GM21723 (cell line): ENCODE measurements around the gene EIF3D.

Source experiments
- ATAC-seq: cut with Tn5 transposase; IDR thresholded peaks from one replicate; pipeline ENCODE4 v1.9.1; 2021; ENCODE audit warnings: mild to moderate bottlenecking, moderate library complexity; ENCODE audit not compliant: unreplicated experiment

The EIF3D gene

GRCh38 chr22:36528795-36529751 is at the start of gene EIF3D:
Gene EIF3D, minus strand, starts transcription at chr22:36529166. Its CDS starts 3,045 bp downstream, at chr22:36526121.
- peak; percentile 91 for ATAC-seq

GRCh38 chr22:36578619-36579018 is 49.7 kb upstream of the EIF3D start:
- no peak for ATAC-seq

- ATAC-seq, result no peak
Observed at GRCh38 chr22:36577019-36577418, 48.1 kb upstream of the EIF3D start.

- no peak for ATAC-seq
Observed at GRCh38 chr22:36574728-36575127, 45.8 kb upstream of the EIF3D start.

GRCh38 chr22:36573815-36574363 is 44.9 kb upstream of the EIF3D start:
- ATAC-seq, result no peak

GRCh38 chr22:36571991-36572390 is 43.0 kb upstream of the EIF3D start:
- no peak for ATAC-seq

- no peak for ATAC-seq
Observed at GRCh38 chr22:36569999-36570398, 41.0 kb upstream of the EIF3D start.

GRCh38 chr22:36568846-36569245 is 39.9 kb upstream of the EIF3D start:
- ATAC-seq, result no peak

- ATAC-seq, result no peak
Observed at GRCh38 chr22:36566720-36567119, 37.8 kb upstream of the EIF3D start.

- ATAC-seq, result no peak
Observed at GRCh38 chr22:36565686-36566085, 36.7 kb upstream of the EIF3D start.

GRCh38 chr22:36565159-36565507 is 36.2 kb upstream of the EIF3D start:
- ATAC-seq, result no peak

GRCh38 chr22:36564422-36565158 is 35.6 kb upstream of the EIF3D start:
- no peak for ATAC-seq

GRCh38 chr22:36563898-36564297 is 34.9 kb upstream of the EIF3D start:
- ATAC-seq, result no peak

- ATAC-seq, result no peak
Observed at GRCh38 chr22:36563444-36563843, 34.5 kb upstream of the EIF3D start.

- ATAC-seq, result no peak
Observed at GRCh38 chr22:36563001-36563400, 34.0 kb upstream of the EIF3D start.

- ATAC-seq, result no peak
Observed at GRCh38 chr22:36562261-36562835, 33.4 kb upstream of the EIF3D start.

- ATAC-seq, result no peak
Observed at GRCh38 chr22:36561291-36561811, 32.4 kb upstream of the EIF3D start.

GRCh38 chr22:36560001-36560400 is 31.0 kb upstream of the EIF3D start:
- ATAC-seq, result no peak

- ATAC-seq, result no peak
Observed at GRCh38 chr22:36554098-36554497, 25.1 kb upstream of the EIF3D start.

GRCh38 chr22:36552289-36552688 is 23.3 kb upstream of the EIF3D start:
- no peak for ATAC-seq
